Measurements from ENCODE around the gene RAB11FIP3. TPM values are rescaled to one million over a fixed set of nuclear protein-coding genes. Genes with fewer than 3 reads are reported as not detected.

RAB11FIP3 gene
- total RNA-seq, 1 experiment from 2014 or later = 38.4 TPM

- no peaks in the 10 kb centered on the region for H3K9me3 ChIP-seq (ENCODE audit: insufficient read depth, low read depth)
- BruUV-seq (replicated peaks) = no TSS peak
- POLR2A ChIA-PET (ENCODE audit: unreplicated experiment) = no interaction called here
Measured at GRCh38 chr16:503150-504071, 78.0 kb downstream of the RAB11FIP3 start.

GRCh38 chr16:505479-506245, 80.2 kb downstream of the RAB11FIP3 start:
- intact Hi-C loops (cut with micrococcal nuclease; ENCODE audit: unreplicated experiment) = no loop called here
- CTCF ChIA-PET = no interaction called here
- DNase-seq = no peak

More at GRCh38 chr16:503150-504071, 78.0 kb downstream of the RAB11FIP3 start:
- H3K4me3 ChIP-seq = no peak overlapping the region
- no peak for TF ChIP-seq CTCF (conservative IDR thresholded peaks at IDR 0.05)
- TF ChIP-seq EZH2 (IDR thresholded peaks at IDR 0.05; ENCODE audit: low read depth) = no peak
- CTCF ChIA-PET = interaction anchor here (0.6 kb wide), 1 partner anchor 23 kb away, joined by 3 read pairs; no protein-coding TSS in a partner anchor
- no peak overlapping the region for H3K27ac ChIP-seq
- no peaks in the 10 kb centered on the region for H3K79me2 ChIP-seq (ENCODE audit: low read depth)
- no peak for DNase-seq
- no peaks in the 10 kb centered on the region for H3K36me3 ChIP-seq (ENCODE audit: low read depth)
- H3K27me3 ChIP-seq (ENCODE audit: insufficient read depth, low read depth) = no peaks in the 10 kb centered on the region
- H4K20me1 ChIP-seq (ENCODE audit: insufficient read depth) = 0 out of 2 replicates have a peak, but pooled peaks cover 2% of the 10 kb centered on the region
- no peaks in the 10 kb centered on the region for H3K4me1 ChIP-seq (replicated peaks; ENCODE audit: insufficient read depth)
- H2AFZ ChIP-seq = no peak overlapping the region
- no peaks in the 10 kb centered on the region for H3K9me2 ChIP-seq (ENCODE audit: insufficient read depth)
- intact Hi-C loops (cut with micrococcal nuclease; ENCODE audit: unreplicated experiment) = no loop called here
- no peak overlapping the region for H3K4me2 ChIP-seq
- no peaks in the 10 kb centered on the region; the same call in 1 of the 2 replicates for H3F3A ChIP-seq (ENCODE audit: insufficient read depth, low read depth)

More at GRCh38 chr16:505479-506245, 80.2 kb downstream of the RAB11FIP3 start:
- H3K36me3 ChIP-seq (ENCODE audit: low read depth) = no peaks in the 10 kb centered on the region
- H3K79me2 ChIP-seq (ENCODE audit: low read depth) = no peaks in the 10 kb centered on the region
- H3K27me3 ChIP-seq (ENCODE audit: insufficient read depth, low read depth) = no peaks in the 10 kb centered on the region
- no peak overlapping the region for H3K4me3 ChIP-seq
- TF ChIP-seq CTCF (conservative IDR thresholded peaks at IDR 0.05) (no peak), EZH2 (IDR thresholded peaks at IDR 0.05; ENCODE audit: low read depth) (no peak)
- no peaks in the 10 kb centered on the region for H3K9me3 ChIP-seq (ENCODE audit: insufficient read depth, low read depth)
- no peak overlapping the region for H2AFZ ChIP-seq
- no peaks in the 10 kb centered on the region; the same call in 1 of the 2 replicates for H3F3A ChIP-seq (ENCODE audit: insufficient read depth, low read depth)
- no peaks in the 10 kb centered on the region for H3K4me1 ChIP-seq (replicated peaks; ENCODE audit: insufficient read depth)
- no peaks in the 10 kb centered on the region for H4K20me1 ChIP-seq (ENCODE audit: insufficient read depth)
- no TSS peak for BruUV-seq (replicated peaks)
- no peak overlapping the region for H3K27ac ChIP-seq
- no peaks in the 10 kb centered on the region for H3K9me2 ChIP-seq (ENCODE audit: insufficient read depth)
- POLR2A ChIA-PET (ENCODE audit: unreplicated experiment) = no interaction called here
- no peak overlapping the region for H3K4me2 ChIP-seq

All from PC-9 (cell line).